SK-N-SH (cell line): ENCODE measurements around the gene GNG4. TPM values are rescaled to one million over a fixed set of nuclear protein-coding genes. Genes with fewer than 3 reads are reported as not detected.

Experiments used
- CTCF ChIA-PET: fragments of 300-600, 350-600 bp; formaldehyde crosslinking; extraction: SDS; loops from one replicate; lab custom pipeline; 2021; lab: Yijun Ruan, JAX
- POLR2A ChIA-PET: fragments of 350-600 bp; sonication (Branson Sonifier 250); formaldehyde crosslinking; extraction: SDS; loops from one replicate; lab custom pipeline; 2020; ENCODE audit warnings: antibody characterized with exemption, inconsistent platforms; lab: Yijun Ruan, JAX
- DNase-seq: peaks from one replicate; pipeline ENCODE4 v3.0.0; 2012
- H2AFZ ChIP-seq: fragments of 200-600 bp; sonication (generic); 2 replicates; pipeline ENCODE4 v1.8.1; 2016; ENCODE audit warnings: antibody characterized with exemption, mild to moderate bottlenecking, low read depth
- H3F3A ChIP-seq: fragments of 200-600 bp; sonication (generic); replicated peaks from 2 replicates; pipeline ENCODE3; 2016; ENCODE audit warnings: antibody characterized with exemption, mild to moderate bottlenecking; ENCODE audit not compliant: insufficient read depth
- H3K27ac ChIP-seq, 2 experiments: fragments of 200-500 bp in 1 of 2; fragments of 200-600 bp in 1 of 2; sonication (Bioruptor generic) in 1 of 2; sonication (generic), shearing (Covaris generic) in 1 of 2; 2 replicates each; pipeline versions ENCODE4 v1.5.1 to v1.6.1; 2014 to 2016; ENCODE audit warnings: low read depth in 2 of 2, inconsistent platforms in 1 of 2, low read length in 1 of 2, mild to moderate bottlenecking in 1 of 2, mixed read lengths in 1 of 2
- H3K27me3 ChIP-seq: fragments of 200-600 bp; sonication (generic), shearing (Covaris generic); 2 replicates; pipeline ENCODE4 v1.6.1; 2016; ENCODE audit warnings: mixed run types; ENCODE audit not compliant: insufficient read depth
- H3K36me3 ChIP-seq, 2 experiments: fragments of 200-500 bp in 1 of 2; fragments of 200-600 bp in 1 of 2; sonication (Bioruptor generic) in 1 of 2; sonication (generic) in 1 of 2; replicated peaks in 1 of 2; 2 replicates each; pipeline versions ENCODE3 to v1.5.1; 2014 to 2016; ENCODE audit warnings: low read length in 1 of 2, mild to moderate bottlenecking in 1 of 2; ENCODE audit not compliant: insufficient read depth in 2 of 2, control insufficient read depth in 1 of 2
- H3K4me1 ChIP-seq, 2 experiments: fragments of 200-500 bp in 1 of 2; fragments of 200-600 bp in 1 of 2; sonication (Bioruptor generic) in 1 of 2; sonication (generic), shearing (Covaris generic) in 1 of 2; 2 replicates each; pipeline versions ENCODE4 v1.5.1 to v1.6.1; 2014 to 2016; ENCODE audit warnings: low read depth in 1 of 2, low read length in 1 of 2, mixed run types in 1 of 2; ENCODE audit not compliant: insufficient read depth in 2 of 2, control insufficient read depth in 1 of 2
- H3K4me2 ChIP-seq: fragments of 200-600 bp; sonication (generic), shearing (Covaris generic); 2 replicates; pipeline ENCODE4 v1.6.1; 2017; ENCODE audit warnings: mixed run types
- H3K4me3 ChIP-seq, 2 experiments: fragments of 200-500 bp in 1 of 2; fragments of 200-600 bp in 1 of 2; sonication (Bioruptor generic) in 1 of 2; sonication (generic), shearing (Covaris generic) in 1 of 2; 2 replicates each; pipeline versions ENCODE4 v1.5.1 to v1.8.1; 2014 to 2016; ENCODE audit warnings: low read depth in 2 of 2, inconsistent platforms in 1 of 2, low read length in 1 of 2, mild to moderate bottlenecking in 1 of 2, mixed read lengths in 1 of 2, moderate library complexity in 1 of 2
- H3K79me2 ChIP-seq: fragments of 200-600 bp; sonication (generic); 2 replicates; pipeline ENCODE4 v1.8.1; 2017; ENCODE audit warnings: mild to moderate bottlenecking; ENCODE audit not compliant: insufficient read depth
- H3K9ac ChIP-seq: fragments of 200-600 bp; sonication (generic); 2 replicates; pipeline ENCODE4 v1.6.1; 2017; ENCODE audit warnings: mixed run types
- H3K9me2 ChIP-seq: fragments of 200-600 bp; sonication (generic); 2 replicates; pipeline ENCODE4 v1.6.1; 2017; ENCODE audit warnings: mixed run types
- H3K9me3 ChIP-seq: fragments of 200-600 bp; sonication (generic); 2 replicates; pipeline ENCODE4 v1.6.1; 2017; ENCODE audit warnings: mixed run types, mild to moderate bottlenecking, moderate library complexity
- H4K20me1 ChIP-seq: fragments of 200-600 bp; sonication (generic); 2 replicates; pipeline ENCODE4 v1.6.1; 2017; ENCODE audit warnings: mild to moderate bottlenecking, mixed run types; ENCODE audit not compliant: insufficient read depth
- CHD2 ChIP-seq: fragments of 150-350 bp; IDR thresholded peaks from 2 replicates; pipeline ENCODE4 v1.6.1; 2018; ENCODE audit warnings: low read length; ENCODE audit not compliant: partially characterized antibody
- CTCF ChIP-seq: fragments of 200-600 bp; sonication (generic); IDR thresholded peaks from 2 replicates; pipeline ENCODE4 v1.6.1; 2017; ENCODE audit warnings: antibody characterized with exemption, mild to moderate bottlenecking, moderate library complexity
- ELF1 ChIP-seq: IDR thresholded peaks from 2 replicates; pipeline ENCODE4 v1.4.0; 2012
- EP300 ChIP-seq, 2 experiments: IDR thresholded peaks; 2 replicates each; pipeline versions ENCODE4 v1.4.0 to v1.6.1; 2012; ENCODE audit warnings: borderline replicate concordance in 1 of 2, low read depth in 1 of 2, low read length in 1 of 2
- FOSL2 ChIP-seq: IDR thresholded peaks from 2 replicates; pipeline ENCODE4 v1.4.0; 2012; ENCODE audit warnings: low read depth, mild to moderate bottlenecking, moderate library complexity, borderline replicate concordance
- GATA2 ChIP-seq: sonication (generic); formaldehyde crosslinking; IDR thresholded peaks from 2 replicates; pipeline ENCODE4 v1.5.0; 2020; ENCODE audit warnings: mild to moderate bottlenecking, missing genetic modification reagents
- IRF3 ChIP-seq: fragments of 150-350 bp; IDR thresholded peaks from 2 replicates; pipeline ENCODE4 v1.6.1; 2016; ENCODE audit warnings: mild to moderate bottlenecking, low read depth, low read length
- MAX ChIP-seq: IDR thresholded peaks from 2 replicates; pipeline ENCODE4 v1.4.0; 2012; ENCODE audit warnings: low read depth
- MEF2A ChIP-seq: IDR thresholded peaks from 2 replicates; pipeline ENCODE4 v1.4.0; 2012; ENCODE audit warnings: low read depth, borderline replicate concordance
- NFIC ChIP-seq: IDR thresholded peaks from 2 replicates; pipeline ENCODE4 v1.4.0; 2012; ENCODE audit warnings: borderline replicate concordance
- POLR2AphosphoS5 ChIP-seq: IDR thresholded peaks from 2 replicates; pipeline ENCODE4 v1.6.1; 2012; ENCODE audit warnings: low read depth, low read length
- RAD21 ChIP-seq: IDR thresholded peaks from 2 replicates; pipeline ENCODE4 v1.6.1; 2012; ENCODE audit warnings: mild to moderate bottlenecking, low read length
- RCOR1 ChIP-seq: fragments of 150-350 bp; IDR thresholded peaks from 2 replicates; pipeline ENCODE4 v1.6.1; 2017; ENCODE audit warnings: antibody characterized with exemption, low read length
- SIN3A ChIP-seq: IDR thresholded peaks from 2 replicates; pipeline ENCODE4 v1.6.1; 2012; ENCODE audit warnings: low read depth, mild to moderate bottlenecking, low read length, moderate library complexity, borderline replicate concordance
- SMC3 ChIP-seq: IDR thresholded peaks from 2 replicates; pipeline ENCODE4 v1.6.1; 2012; ENCODE audit warnings: low read depth, low read length, improper control_type of control experiment
- TCF12 ChIP-seq: IDR thresholded peaks from 2 replicates; pipeline ENCODE4 v1.4.0; 2012
- TEAD4 ChIP-seq: IDR thresholded peaks from 2 replicates; pipeline ENCODE4 v1.4.0; 2012; ENCODE audit warnings: mild to moderate bottlenecking, borderline replicate concordance; ENCODE audit not compliant: insufficient read depth
- YY1 ChIP-seq: IDR thresholded peaks from 2 replicates; pipeline ENCODE4 v1.4.0; 2012; ENCODE audit warnings: low read depth, mild to moderate bottlenecking
- ZBTB33 ChIP-seq: IDR thresholded peaks from 2 replicates; pipeline ENCODE4 v1.4.0; 2012; ENCODE audit warnings: low read depth, borderline replicate concordance
- WGBS: methylation state at CpG from one replicate; pipeline ENCODE4 v1.1.6; 2017; ENCODE audit warnings: low lambda C conversion rate; 5-methylcytosine and 5-hydroxymethylcytosine counted together
- polyA plus RNA-seq, 3 experiments: library from polyadenylated mRNA; depleted of rRNA; stranded (reverse); fragments of >200 nt; gene quantifications; 2 replicates each; pipeline ENCODE4 v1.2.3, GENCODE V29; 2012
- TF ChIP-seq, protein P1 (sequence below): IDR thresholded peaks from 2 replicates; pipeline ENCODE4 v1.4.0; 2012; ENCODE audit warnings: low read depth, borderline replicate concordance

The GNG4 gene
- polyA plus RNA-seq, 1 of the 3 experiments (the other 2 are of a cell fraction), result 1.6 TPM

- Histone ChIP-seq H3K36me3 (peaks cover 0 to 40% of the 10 kb centered on the region in 2 experiments), H3K9me2 (no peaks in the 10 kb centered on the region), H3K4me1 (no peaks in the 10 kb centered on the region), H3K79me2 (no peaks in the 10 kb centered on the region), H2AFZ (no peak overlapping the region), H3K27ac (no peak overlapping the region), H3K4me3 (no peak overlapping the region; a peak in 1 of 4 replicates), H3K27me3 (no peaks in the 10 kb centered on the region), H4K20me1 (no peaks in the 10 kb centered on the region), H3K9me3 (peaks cover 11% of the 10 kb centered on the region), H3K4me2 (no peak overlapping the region), H3F3A (no peaks in the 10 kb centered on the region), H3K9ac (no peak overlapping the region)
- TF ChIP-seq TEAD4 (no peak), GATA2 (no peak), YY1 (no peak), IRF3 (no peak), CHD2 (no peak), RCOR1 (no peak), MAX (no peak), EP300 (IDR thresholded peaks at IDR 0.05; ENCODE audit: borderline replicate concordance in 1 of 2, low read depth in 1 of 2, low read length in 1 of 2) (no peak), MEF2A (no peak), ZBTB33 (no peak), NFIC (no peak), FOSL2 (no peak), SIN3A (no peak)
- TF ChIP-seq, protein P1, sequence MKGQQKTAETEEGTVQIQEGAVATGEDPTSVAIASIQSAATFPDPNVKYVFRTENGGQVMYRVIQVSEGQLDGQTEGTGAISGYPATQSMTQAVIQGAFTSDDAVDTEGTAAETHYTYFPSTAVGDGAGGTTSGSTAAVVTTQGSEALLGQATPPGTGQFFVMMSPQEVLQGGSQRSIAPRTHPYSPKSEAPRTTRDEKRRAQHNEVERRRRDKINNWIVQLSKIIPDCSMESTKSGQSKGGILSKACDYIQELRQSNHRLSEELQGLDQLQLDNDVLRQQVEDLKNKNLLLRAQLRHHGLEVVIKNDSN, result no peak
- ChIA-PET POLR2A (no interaction called here), CTCF (no interaction called here)
- WGBS, result 79% methylated on average over 3 of the region's 3 CpGs
- DNase-seq, result no peak
Observed at GRCh38 chr1:235669277-235669676, 19.7 kb upstream of the GNG4 start.

GRCh38 chr1:235663628-235664027 lies 14.0 kb upstream of the GNG4 start:
- Histone ChIP-seq H3K9me2 (no peaks in the 10 kb centered on the region), H3K4me2 (no peak overlapping the region), H2AFZ (no peak overlapping the region), H4K20me1 (no peaks in the 10 kb centered on the region), H3K9ac (no peak overlapping the region), H3K79me2 (no peaks in the 10 kb centered on the region), H3K9me3 (no peaks in the 10 kb centered on the region; the same call in 1 of the 2 replicates), H3K36me3 (peaks cover 6 to 10% of the 10 kb centered on the region in 2 experiments), H3K27me3 (no peaks in the 10 kb centered on the region), H3K4me1 (no peaks in the 10 kb centered on the region), H3K27ac (no peak overlapping the region), H3F3A (no peaks in the 10 kb centered on the region), H3K4me3 (no peak overlapping the region)
- ChIA-PET POLR2A (no interaction called here), CTCF (no interaction called here)
- no peak for DNase-seq
- WGBS, result 90% methylated on average over 4 of the region's 4 CpGs
- TF ChIP-seq CHD2 (no peak), ELF1 (no peak), TCF12 (no peak), RAD21 (no peak), TEAD4 (no peak), MAX (no peak), CTCF (no peak), MEF2A (no peak), RCOR1 (no peak), POLR2AphosphoS5 (no peak), IRF3 (no peak), SMC3 (no peak)
- TF ChIP-seq, protein P1, result no peak
